ENCODE results near the gene TNFAIP8L2.

Gene TNFAIP8L2

DNA sequence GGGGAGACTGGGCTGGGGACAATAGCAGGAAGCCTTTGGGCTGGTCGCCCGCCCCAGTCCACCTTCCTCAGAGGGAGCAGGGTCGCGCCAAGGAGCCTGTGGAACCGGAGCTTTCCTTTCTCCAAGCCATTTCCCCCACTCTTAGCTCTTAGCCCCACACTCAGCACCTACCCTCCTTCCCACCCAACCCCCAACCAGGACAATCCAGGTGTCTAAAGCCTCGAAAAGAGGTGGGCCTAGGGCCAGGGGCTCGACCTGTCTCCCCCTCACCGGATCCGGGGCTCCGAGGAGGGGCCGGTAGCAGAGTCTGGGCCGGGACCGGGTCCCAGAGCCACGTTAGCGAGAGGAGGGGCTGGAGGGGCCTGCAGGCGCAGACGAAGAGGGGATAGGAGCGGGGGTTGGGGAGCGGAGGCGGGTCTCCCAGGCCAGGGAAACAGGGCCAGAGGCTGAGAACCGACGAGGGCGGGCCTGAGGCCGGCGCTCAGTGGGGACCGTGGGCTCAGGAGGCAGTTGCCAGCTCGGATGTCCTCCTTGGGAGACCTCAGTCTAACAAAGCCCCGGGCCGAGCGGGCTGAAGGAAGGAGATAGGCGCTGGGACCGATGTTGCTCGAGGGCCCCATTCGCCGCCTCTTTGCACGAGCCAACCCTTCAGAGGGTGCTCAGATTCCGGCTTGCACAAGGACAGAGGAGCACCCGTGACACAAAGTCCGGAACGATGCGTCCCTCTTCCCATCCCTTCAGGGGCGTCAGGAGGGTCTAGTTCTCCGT is 11.0 kb upstream of the TNFAIP8L2 start:
- DNase-seq (ENCODE audit: low read depth in 3 of 3, low spot score in 1 of 3), result no peak

GRCh38 chr1:151146072-151146411 is 10.4 kb upstream of the TNFAIP8L2 start:
- no peak for DNase-seq (ENCODE audit: low read depth in 3 of 3, low spot score in 1 of 3)

- DNase-seq (ENCODE audit: low read depth in 3 of 3, low spot score in 1 of 3), result peak; percentile 59 to 76 (median 69)
These were observed 9.9 kb upstream of the TNFAIP8L2 start, which contains the start of gene SEMA6C for GRCh38 chr1:151146412-151147131. Gene SEMA6C, minus strand, starts transcription at chr1:151146631. Its CDS starts 4,010 bp downstream, at chr1:151142621.

- no peak for DNase-seq (ENCODE audit: low read depth in 3 of 3, low spot score in 1 of 3)
These were observed 9.3 kb upstream of the TNFAIP8L2 start for GRCh38 chr1:151147132-151147503.

DNA sequence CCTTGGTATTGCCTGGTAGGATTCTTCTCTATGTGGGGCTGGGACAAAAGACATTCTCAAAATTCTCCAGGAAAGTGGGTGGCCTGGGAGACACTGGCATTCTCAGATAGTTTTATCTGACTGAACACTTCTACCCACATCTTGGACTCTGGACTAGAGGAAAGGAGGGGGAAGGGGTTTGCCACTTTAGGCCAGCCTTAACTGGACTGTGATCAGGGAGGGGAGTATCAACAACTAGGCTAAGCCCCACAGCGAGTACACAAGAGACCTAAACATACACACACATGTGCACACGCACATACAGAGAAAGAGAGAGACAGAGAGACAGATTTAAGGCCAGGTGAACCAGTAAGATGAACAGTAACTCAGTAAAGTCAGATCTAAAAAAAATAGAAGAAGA is 8.8 kb upstream of the TNFAIP8L2 start:
- DNase-seq (ENCODE audit: low read depth in 3 of 3, low spot score in 1 of 3), result no peak

GRCh38 chr1:151157067-151157531 is 650 bp downstream of the TNFAIP8L2 start:
- peak in 1 of 3 donors; percentile 15 for DNase-seq (ENCODE audit: low read depth in 3 of 3, low spot score in 1 of 3)

DNA sequence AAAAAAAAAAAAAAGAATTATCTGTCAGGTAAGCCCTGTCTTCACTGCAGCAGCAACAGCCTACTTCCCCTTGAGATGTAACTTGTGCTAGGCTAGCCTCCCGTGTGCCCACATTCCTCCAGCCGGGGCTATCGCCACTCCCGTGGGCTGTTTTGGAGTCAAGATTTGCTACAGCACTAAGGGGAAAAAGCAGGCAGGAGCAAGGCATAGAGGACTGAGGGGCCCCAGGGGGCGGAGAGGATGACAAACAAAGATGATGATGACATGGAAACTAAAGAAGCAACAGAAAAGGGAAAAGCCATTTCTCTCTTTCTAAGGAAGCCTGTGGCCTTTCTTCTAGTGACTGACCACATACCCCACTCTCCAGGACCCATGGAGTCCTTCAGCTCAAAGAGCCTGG is 1.9 kb downstream of the TNFAIP8L2 start:
- DNase-seq (ENCODE audit: low read depth in 3 of 3, low spot score in 1 of 3), result peak in 1 of 3 donors; percentile 31

DNA sequence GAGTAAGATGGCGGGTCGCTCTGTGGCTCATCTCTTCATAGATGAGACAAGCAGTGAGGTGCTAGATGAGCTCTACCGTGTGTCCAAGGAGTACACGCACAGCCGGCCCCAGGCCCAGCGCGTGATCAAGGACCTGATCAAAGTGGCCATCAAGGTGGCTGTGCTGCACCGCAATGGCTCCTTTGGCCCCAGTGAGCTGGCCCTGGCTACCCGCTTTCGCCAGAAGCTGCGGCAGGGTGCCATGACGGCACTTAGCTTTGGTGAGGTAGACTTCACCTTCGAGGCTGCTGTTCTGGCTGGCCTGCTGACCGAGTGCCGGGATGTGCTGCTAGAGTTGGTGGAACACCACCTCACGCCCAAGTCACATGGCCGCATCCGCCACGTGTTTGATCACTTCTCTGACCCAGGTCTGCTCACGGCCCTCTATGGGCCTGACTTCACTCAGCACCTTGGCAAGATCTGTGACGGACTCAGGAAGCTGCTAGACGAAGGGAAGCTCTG is 2.4 kb downstream of the TNFAIP8L2 start:
- no peak for DNase-seq (ENCODE audit: low read depth in 3 of 3, low spot score in 1 of 3)

GRCh38 chr1:151159373-151159772 is 2.9 kb downstream of the TNFAIP8L2 start:
- no peak for DNase-seq (ENCODE audit: low read depth in 3 of 3, low spot score in 1 of 3)

GRCh38 chr1:151164732-151165280 is 8.4 kb downstream of the TNFAIP8L2 start:
- DNase-seq (ENCODE audit: low read depth in 3 of 3, low spot score in 1 of 3), result no peak

- no peak for DNase-seq (ENCODE audit: low read depth in 3 of 3, low spot score in 1 of 3)
These were observed 8.9 kb downstream of the TNFAIP8L2 start for GRCh38 chr1:151165281-151165737.

DNA sequence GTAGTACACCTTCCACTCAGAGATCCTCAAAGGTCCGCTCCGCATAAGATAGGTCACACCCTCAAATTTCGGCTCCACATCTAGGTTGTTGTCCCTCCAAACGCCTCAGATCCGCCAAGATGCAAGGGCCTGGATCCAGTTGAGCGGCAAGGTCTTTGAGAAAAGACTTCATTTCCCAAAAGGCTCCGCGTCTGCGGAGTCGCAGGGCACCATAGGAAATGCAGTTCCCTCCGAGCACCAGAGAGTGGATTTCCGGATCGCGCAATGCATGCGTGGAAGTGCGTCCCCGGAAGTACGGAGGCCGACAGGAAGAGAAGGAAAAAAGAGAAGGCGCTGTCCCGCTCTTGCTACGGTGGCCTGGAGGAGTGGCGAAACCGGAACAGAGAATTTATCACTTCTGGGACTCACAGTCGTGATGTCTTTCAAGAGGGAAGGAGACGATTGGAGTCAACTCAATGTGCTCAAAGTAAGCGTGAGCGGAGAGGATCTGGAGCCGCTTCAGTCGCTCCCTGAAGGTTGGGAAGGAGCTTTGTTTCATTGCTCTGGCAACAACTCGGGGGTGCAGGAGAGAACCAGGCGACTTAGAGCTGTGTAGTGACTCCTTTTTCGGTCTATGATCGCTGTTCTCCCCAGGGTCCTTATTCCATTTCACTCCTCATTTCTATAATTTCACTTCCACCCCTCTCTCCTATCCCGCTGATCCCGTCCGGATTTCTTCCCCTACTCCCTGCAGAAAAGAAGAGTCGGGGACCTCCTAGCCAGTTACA is 9.5 kb downstream of the TNFAIP8L2 start, which contains the start of the genes LYSMD1 and SCNM1:
LYSMD1 (minus strand) TSS at position 165 of the 767 bp plus-strand sequence. CDS start 644 bp downstream, outside the sequence.
SCNM1 (plus strand) TSS at position 407 of the 767 bp plus-strand sequence; CDS start at position 416, 9 bp downstream.
- peak; percentile 84 to 91 (median 91) for DNase-seq (ENCODE audit: low read depth in 3 of 3, low spot score in 1 of 3)

DNA sequence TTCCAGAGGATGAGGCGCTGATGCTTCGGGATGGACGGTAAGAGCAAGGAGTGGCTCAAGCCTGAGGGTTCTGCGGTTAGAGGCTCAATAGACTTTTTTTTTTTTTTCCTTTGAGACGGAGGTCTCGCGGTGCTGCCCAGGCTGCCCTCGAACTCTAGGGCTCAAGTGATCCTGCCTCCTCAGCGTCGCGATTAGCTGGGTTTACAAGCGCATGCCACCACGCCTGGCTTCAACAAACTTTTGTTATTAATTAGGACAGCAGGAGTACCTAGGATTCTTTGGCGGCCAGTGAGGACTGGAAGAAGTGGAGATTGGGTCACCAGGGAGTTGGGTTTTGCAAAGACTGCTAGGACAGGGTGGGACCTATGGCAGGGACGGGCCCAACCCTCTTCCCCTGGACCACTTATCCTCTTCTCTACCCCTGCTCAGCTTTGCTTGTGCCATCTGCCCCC is 10.1 kb downstream of the TNFAIP8L2 start:
- DNase-seq (ENCODE audit: low read depth in 3 of 3, low spot score in 1 of 3), result no peak

- no peak for DNase-seq (ENCODE audit: low read depth in 3 of 3, low spot score in 1 of 3)
These were observed 10.7 kb downstream of the TNFAIP8L2 start for GRCh38 chr1:151167116-151167515.

- no peak for DNase-seq (ENCODE audit: low read depth in 3 of 3, low spot score in 1 of 3)
These were observed 14.7 kb downstream of the TNFAIP8L2 start for GRCh38 chr1:151171190-151171589.

GRCh38 chr1:151175041-151175741 is 18.7 kb downstream of the TNFAIP8L2 start:
- DNase-seq (ENCODE audit: low read depth in 3 of 3, low spot score in 1 of 3), result no peak

GRCh38 chr1:151175863-151176262 is 19.4 kb downstream of the TNFAIP8L2 start, which contains the start of gene TMOD4:
Gene TMOD4, minus strand, starts transcription at chr1:151175981. Its CDS starts 1,106 bp downstream, at chr1:151174875.
- DNase-seq (ENCODE audit: low read depth in 3 of 3, low spot score in 1 of 3), result no peak

- DNase-seq (ENCODE audit: low read depth in 3 of 3, low spot score in 1 of 3), result no peak
These were observed 20.1 kb downstream of the TNFAIP8L2 start for GRCh38 chr1:151176514-151177045.

DNA sequence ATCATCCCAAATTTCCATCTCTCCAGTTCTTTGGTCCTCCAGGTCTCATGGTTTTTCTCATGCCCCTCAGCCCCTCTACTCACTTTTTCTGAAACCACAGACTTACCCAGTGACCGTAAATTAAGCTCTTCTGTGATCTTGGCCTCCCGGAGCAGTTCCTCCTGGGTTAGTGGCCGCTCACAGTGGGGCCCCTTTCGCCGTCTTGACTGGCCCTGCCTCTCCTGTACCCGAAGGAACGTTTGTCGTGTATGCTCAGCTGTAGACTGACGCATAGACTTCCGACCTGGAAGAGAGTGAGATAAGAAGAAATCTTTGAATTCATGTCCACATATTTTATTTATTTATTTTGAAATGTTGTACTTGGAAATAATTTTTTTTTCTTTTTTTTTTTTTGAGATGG is 27.8 kb downstream of the TNFAIP8L2 start:
- no peak for DNase-seq (ENCODE audit: low read depth in 3 of 3, low spot score in 1 of 3)

GRCh38 chr1:151187205-151187604 is 30.8 kb downstream of the TNFAIP8L2 start:
- no peak for DNase-seq (ENCODE audit: low read depth in 3 of 3, low spot score in 1 of 3)

All from stimulated activated CD4-positive, alpha-beta T cell treated with anti-CD3 and anti-CD28 coated beads, TNF-alpha, amount 100 ng/mL, for 1 hour (primary cell).